GM12875 (cell line): ENCODE results near the gene TENT4A.

Experiments
- H3K4me3 ChIP-seq: one replicate; pipeline ENCODE4 v1.5.1; 2011; ENCODE audit warnings: low read depth, low read length, control low read depth
- CTCF ChIP-seq: IDR thresholded peaks from 2 replicates; pipeline ENCODE4 v1.5.1; 2011; ENCODE audit warnings: low read depth, mild to moderate bottlenecking, control low read depth, inconsistent platforms, low read length, moderate library complexity, borderline replicate concordance; ENCODE audit not compliant: insufficient read depth

Gene TENT4A

GRCh38 chr5:6780802-6781391 lies 67.7 kb downstream of the TENT4A start:
- peak; percentile 83 for TF ChIP-seq CTCF
- H3K4me3 ChIP-seq = no peak overlapping the region

- H3K4me3 ChIP-seq = no peak overlapping the region
- no peak for TF ChIP-seq CTCF
Measured at GRCh38 chr5:6781716-6782115, 68.5 kb downstream of the TENT4A start.

- H3K4me3 ChIP-seq = no peak overlapping the region
Measured at GRCh38 chr5:6783787-6784186, 70.6 kb downstream of the TENT4A start.

GRCh38 chr5:6784481-6784880 lies 71.2 kb downstream of the TENT4A start:
- no peak for TF ChIP-seq CTCF
- H3K4me3 ChIP-seq = no peak overlapping the region

More at GRCh38 chr5:6783787-6784186, 70.6 kb downstream of the TENT4A start:
- no peak for TF ChIP-seq CTCF

GRCh38 chr5:6785161-6785860 lies 72.1 kb downstream of the TENT4A start:
- TF ChIP-seq CTCF = no peak

GRCh38 chr5:6785861-6786180 lies 72.6 kb downstream of the TENT4A start:
- no peak for TF ChIP-seq CTCF
- no peak overlapping the region for H3K4me3 ChIP-seq

More at GRCh38 chr5:6785161-6785860, 72.1 kb downstream of the TENT4A start:
- no peak overlapping the region for H3K4me3 ChIP-seq
